Brain pericyte (primary cell): Measurements from ENCODE around the gene SPATA2L.

Experiments used
- DNase-seq: peaks from one replicate; pipeline ENCODE4 v3.0.0-alpha.2; 2012; ENCODE audit warnings: low read depth, low spot score

The SPATA2L gene, protein sequence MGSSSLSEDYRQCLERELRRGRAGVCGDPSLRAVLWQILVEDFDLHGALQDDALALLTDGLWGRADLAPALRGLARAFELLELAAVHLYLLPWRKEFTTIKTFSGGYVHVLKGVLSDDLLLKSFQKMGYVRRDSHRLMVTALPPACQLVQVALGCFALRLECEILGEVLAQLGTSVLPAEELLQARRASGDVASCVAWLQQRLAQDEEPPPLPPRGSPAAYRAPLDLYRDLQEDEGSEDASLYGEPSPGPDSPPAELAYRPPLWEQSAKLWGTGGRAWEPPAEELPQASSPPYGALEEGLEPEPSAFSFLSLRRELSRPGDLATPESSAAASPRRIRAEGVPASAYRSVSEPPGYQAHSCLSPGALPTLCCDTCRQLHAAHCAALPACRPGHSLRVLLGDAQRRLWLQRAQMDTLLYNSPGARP

DNA sequence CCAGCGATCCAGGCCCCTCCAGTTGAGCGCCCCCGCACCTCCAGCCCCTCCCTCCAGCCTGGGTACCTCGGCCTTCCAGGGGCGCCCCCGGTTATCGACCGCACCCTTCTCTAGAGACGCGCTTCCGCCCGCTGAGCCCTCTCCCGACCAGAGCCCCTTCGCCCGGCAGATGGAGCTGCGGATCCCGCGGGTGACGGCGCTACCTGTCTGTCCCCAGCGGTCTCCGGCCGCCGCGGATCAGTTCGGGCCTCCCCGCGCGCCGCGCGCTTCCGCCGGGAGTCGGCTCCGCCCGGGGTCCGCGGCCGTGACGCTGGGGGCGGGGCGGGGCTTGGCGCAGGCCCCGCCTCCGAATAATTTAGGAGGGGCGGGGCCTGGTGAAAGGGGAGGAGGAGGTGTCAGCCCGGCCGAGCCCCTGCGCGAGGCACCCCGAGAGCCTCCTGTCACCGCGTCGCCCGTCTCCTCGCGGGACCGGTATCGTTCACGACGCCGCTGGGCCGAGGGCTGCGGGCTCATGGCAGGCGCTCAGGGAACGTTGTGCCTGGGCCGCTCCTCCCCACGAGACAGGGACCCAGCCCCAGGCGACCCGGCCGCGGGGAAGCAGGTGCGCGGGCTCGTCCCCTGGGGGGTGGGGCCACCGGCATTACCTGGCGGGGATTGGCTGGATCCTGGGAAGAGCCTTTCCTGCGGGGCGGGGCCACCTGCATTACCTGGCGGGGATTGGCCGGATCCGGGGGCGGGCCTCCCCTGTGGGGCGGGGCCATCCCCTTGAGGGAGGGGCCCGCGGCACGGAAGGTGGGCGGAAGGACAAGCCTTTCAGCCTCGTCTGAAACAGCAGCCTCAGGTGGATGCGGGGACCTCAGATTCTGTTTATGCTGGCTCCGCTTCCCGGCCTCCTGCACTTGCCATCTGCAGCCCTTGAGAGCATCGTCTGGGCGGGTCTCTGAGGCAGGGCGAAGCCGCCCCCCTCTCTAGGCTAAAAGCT is at the start of gene SPATA2L:
SPATA2L (minus strand) TSS at position 281 of the 982 bp plus-strand sequence. CDS start 473 bp downstream, outside the sequence.
- DNase-seq = no peak

DNA sequence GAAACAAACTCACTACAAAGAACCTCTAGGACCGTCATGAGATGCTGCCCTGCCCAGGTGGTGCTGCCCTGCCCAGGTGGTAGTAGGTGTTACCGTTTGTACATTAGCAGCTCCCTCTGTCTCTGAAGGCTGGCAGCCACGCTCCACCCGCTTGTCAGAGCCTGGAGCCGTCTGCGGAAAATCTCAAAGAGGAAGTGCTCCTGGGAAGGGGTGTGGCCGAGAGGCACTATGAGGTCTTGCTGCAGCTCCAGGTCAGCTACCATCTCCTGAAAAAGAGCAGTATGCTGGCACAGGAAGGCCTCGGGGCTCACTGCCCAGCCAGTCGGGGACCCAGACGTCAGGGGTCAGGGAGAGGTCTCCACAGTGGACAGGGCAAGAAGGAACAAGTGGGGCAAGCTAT is 48.1 kb upstream of the SPATA2L start:
- DNase-seq = no peak

DNA sequence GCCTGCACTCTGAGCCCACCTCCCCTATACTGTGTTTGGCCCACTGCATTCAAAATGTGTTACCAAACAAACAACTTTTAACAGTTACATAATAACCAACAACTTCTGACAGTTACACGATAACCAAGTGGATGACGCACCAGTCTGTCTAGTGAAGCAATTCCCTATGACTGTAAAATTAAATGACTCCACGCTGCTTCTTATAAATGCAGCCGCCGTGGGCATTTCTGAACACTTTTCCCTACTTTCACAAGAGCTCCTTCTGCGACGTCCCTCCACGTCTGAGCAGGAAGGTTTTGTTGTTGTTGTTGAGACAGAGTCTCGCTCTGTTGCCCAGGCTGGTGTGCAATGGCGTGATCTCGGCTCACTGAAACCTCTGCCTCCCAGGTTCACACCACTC is 47.4 kb upstream of the SPATA2L start:
- no peak for DNase-seq

DNA sequence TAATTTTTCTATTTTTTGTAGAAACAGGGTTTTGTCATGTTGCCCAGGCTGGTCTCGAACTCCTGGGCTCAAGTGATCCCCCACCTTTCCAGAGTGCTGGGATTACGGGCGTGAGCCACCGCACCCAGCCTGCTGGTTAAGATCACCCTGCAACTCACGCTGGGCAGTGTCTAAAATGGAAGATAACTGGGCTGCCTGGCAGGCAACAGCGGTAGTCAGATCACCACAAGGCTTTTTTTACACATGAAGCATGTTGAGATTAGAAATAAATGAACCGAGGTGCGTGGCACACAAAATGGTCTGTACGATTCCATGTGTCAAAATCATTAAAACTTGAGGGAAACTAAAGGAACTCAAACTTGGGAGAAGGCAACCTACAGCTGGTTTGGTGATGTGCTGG is 46.6 kb upstream of the SPATA2L start:
- no peak for DNase-seq

DNA sequence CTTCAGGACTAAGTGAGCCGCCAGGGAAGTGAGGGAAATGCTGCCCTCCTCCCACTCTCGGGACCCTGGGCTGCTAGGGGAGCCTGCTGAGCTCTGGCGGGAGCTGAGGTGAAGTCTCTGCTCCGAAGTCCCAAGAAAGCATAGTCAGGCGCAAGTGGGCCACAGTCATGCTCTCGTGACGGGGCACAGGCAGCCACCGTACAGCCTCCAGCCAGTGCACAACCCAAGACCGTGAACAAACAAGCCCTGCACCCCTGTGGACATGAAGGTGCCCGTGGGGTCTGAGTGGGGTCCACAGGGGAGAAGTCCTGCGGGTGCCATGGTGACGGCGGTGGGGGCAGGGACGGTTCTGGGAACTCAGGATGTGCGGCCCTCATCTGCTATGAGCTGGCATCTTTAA is 44.5 kb upstream of the SPATA2L start:
- no peak for DNase-seq

DNA sequence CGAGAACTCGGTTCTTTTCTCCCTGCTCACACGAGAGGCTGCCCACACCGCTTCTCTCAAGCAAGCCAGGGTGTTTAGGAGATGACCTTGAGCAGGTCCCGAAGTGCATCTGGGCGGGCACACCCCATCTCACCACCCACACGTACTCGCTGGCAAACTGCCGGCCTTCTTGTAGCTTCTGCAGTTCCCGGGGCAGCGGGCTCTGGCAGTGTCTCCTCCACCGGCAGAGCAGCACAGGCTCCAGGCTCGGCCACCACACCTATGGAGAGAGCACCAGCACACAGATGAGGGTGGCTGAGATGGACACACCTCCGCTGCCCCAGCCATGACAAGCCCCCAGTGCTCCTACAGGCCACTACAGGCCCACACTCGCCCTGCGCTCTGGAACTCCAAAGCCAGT is 43.3 kb upstream of the SPATA2L start:
- DNase-seq = no peak

DNA sequence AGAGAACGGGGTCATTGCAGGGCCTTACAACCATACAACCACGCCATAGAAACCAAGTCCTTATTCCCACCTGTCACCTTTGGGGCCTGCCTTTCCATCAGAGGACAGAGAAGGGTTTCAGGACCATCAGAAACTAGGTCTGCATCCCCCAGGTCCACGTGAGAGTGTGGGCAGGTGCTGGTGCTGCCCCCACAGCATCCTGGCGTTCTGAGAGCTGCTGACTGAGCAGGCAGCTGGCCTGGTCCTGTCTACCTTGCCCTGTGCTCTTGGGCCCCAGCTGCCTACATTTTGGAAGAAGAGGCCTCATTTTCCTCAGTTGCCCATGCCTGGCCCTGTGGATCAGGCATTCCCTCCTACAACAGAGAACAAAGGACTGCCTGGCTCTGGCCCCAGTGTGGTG is 41.4 kb upstream of the SPATA2L start:
- no peak for DNase-seq

DNA sequence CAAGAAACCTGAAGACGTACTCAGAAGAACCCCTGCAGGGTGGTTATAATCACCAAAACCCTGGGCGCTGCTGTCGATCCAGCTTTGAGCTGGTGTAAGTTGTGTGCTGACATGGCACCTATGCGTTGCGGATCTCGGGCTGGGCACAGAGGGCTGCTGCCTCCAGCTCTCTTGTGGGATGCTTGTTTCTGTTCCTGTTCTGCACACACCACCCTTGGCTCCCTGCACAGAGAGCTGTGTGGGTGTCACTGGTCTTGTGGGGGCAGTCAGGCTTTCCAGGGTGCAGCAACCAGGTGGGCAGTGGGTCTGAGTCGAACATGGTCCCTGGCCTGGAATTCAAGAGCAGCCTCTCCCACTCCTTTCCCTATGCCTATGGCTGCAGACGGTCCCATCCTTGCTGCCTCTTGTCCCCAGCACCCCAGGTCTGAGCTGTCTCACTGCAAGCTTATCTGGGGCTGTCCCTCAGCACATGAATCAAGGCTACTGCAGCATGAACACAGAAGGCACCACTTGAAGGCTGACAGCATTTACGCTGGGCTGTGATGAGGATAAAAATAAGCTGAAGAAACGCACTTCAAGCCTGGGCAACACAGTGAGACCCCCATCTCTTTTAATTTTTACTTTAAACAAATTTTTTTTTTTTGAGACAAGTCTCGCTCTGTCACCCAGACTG is 40.0 kb upstream of the SPATA2L start:
- DNase-seq = no peak

DNA sequence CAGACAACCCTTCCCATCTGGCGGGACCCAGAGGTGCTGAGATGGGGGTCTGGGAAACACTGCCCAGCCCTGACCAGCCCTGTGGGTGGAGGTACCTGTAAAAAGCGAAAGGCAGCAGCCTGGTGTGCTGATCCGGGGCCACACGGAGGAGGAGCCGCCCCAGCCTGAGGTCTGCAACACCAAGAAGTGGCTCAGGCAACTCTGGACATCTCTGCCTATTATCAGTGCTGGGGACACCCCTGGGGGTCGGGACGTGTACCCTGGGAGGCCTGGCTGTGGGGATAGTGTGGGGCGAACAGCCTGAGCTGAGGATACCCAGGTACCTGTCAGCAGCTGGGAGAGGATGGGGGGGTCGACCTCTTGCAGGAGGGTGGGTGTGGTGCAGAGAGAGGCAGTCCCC is 37.9 kb upstream of the SPATA2L start:
- DNase-seq = no peak

DNA sequence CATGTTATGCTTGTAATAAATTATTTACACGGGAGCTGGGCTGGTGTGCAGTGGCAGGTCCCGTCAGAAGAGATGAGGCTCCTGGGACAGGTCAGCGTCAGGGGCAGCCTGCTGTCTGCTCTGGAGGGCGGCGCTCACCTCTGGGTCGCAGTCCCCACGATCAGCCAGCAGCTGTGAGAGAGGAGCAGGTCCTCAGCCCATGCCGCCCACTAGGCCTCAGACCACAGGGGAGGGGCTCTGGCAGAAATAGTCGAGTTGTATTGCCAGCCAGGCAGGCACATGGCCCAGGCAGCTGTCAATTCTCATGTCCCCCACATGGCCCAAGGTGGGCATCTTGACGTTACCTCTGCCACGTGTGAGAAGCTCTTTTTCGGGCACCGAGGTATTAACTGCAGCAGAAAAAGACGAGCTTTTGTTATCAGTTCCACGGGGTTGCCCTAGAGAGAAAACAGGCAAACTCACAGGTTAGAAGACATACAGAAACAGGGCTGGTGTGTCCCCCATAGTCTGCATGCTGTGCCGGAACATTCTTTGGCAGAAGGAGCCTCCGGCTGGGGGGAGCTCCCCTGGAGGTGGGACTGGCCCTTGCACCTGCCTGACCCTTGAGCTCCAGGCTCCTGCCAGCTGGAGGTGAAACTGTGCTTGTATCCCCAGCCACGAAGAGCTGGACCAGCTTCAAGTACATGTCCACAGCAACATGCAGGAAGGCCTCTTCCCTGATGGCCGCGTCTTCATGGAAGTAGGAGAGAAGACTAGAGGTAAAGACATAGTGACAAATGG is 37.2 kb upstream of the SPATA2L start:
- no peak for DNase-seq

DNA sequence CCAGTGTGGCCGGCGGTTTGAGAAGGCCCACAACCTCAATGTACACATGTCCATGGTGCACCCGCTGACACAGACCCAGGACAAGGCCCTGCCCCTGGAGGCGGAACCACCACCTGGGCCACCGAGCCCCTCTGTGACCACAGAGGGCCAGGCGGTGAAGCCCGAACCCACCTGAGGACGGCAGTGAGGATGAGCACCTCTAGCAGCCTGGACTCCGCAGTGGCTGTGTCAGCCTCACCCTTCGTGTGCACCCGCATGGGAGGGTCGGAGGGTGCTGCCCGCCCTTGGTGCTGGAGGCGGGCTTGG is 36.5 kb upstream of the SPATA2L start:
- DNase-seq = no peak

DNA sequence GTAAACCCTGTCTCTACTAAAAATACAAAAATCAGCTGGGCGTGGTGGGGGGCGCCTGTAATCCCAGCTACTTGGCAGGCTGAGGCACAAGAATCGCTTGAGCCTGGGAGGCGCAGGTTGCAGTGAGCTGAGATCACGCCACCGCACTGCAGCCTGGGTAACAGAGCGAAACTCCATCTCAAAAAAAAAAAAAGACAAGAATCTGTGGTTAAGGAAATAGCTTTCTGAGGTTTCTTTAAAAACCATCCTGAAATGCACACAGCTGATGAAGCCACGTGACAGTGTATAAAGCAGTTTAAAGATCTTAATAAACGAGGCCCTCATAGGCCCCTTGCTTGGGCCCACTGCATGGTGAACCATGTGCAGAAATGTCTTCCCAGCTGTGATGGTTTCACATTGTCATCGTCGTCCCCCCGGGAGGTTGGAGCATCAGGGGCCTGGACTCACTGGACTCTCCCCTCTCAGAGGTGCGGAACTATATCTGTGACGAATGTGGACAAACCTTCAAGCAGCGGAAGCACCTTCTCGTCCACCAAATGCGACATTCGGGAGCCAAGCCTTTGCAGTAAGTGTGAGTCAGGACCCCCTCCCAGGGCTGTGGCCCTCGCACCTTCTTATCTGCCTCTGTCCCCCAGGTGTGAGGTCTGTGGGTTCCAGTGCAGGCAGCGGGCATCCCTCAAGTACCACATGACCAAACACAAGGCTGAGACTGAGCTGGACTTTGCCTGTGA is 36.0 kb upstream of the SPATA2L start:
- no peak for DNase-seq

DNA sequence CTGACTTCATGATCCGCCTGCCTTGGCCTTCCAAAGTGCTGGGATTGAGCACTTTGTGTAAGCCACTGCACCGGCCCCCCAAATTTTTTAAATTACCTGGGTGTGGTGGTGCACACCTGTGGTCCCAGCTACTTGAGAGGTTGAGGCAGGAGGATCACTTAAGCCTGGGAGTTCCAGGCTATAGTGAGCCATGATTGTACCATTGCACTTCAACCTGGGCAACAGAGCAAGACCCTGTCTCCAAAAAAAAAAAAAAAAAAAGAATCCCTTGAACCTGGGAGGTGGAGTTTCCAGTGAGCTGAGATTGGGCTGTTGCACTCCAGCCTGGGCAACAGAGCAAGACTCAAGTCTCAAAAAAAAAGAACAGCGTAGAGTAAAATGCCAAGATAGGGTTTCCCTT is 35.0 kb upstream of the SPATA2L start:
- DNase-seq = no peak

DNA sequence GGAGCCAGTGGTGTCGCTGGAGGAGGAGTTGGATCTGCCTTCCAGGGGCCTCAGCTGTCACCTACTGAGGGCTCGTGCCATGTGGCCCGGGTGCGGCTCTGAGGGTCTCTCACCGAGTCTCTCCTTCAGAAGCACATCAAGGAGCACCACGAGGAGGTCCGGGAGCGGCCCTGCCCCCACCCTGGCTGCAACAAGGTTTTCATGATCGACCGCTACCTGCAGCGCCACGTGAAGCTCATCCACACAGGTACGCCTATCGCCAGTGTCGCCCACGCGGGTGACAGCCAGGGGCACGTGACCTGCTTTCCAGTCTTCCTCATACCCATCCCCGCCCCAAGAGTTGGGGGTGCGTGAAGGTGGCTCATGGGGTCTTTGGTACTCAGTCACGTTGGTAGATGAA is 32.3 kb upstream of the SPATA2L start:
- no peak for DNase-seq

DNA sequence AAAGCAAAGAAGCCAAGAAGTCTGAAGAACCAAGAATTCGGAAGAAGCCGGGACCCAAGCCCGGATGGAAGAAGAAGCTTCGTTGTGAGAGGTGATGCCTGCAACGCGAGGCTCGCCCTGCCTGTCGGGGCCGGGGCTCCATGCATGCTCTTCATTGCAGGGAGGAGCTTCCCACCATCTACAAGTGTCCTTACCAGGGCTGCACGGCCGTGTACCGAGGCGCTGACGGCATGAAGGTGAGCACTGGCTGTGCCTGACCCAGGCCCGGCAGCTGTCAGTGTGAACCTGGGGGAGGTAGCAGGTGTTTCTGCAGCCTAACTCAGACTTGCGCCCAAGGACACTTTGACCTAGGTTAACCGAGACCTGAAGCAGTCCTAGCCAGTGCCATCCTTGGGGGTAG is 31.8 kb upstream of the SPATA2L start:
- DNase-seq = no peak

DNA sequence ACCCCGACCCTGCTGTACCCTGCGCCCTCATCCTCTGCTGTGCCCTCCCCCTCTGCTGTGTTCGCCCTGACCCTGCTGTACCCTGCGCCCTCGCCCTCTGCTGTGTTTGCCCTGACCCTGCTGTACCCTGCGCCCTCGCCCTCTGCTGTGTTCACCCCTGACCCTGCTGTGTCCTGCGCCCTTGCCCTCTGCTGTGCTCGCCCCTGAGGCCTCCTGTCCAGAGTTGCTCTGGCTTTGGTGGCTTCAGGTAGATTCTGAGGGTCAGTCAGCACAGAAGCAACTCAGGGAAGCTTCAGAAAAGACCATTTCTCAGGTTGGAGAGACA is 31.4 kb upstream of the SPATA2L start:
- no peak for DNase-seq

DNA sequence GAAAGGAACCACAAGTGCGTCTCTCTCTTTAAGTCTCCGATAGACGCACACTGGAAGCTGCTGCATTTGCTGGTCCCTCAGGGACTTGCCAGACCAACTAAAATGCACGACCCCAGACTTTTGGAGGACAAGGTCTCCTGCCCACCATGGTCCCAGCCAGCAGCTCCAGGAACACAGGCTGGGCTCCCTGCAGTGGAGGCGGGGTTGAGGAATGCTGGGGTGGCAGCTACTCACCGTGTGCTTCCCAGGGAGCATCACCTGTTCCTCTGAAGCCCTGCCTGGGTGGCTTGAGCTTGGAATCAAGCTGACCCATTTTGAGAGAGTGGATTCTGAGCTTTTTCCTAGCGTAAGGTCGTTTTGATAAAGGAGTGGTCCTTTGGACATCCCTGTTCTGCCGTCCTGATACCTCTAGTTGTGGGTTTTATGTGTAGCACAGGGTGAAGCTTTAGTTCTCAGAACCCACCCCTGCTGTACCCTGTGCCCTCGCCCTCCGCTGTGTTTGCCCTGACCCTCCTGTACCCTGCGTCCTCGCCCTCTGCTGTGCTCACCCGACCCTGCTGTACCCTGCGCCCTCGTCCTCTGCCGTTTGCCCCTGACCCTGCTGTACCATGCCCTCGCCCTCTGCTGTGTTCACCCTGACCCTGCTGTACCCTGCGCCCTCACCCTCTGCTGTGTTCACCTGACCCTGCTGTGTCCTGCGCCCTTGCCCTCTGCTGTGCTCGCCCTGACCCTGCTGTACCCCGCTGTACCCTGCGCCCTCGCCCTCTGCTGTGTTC is 30.8 kb upstream of the SPATA2L start:
- no peak for DNase-seq

DNA sequence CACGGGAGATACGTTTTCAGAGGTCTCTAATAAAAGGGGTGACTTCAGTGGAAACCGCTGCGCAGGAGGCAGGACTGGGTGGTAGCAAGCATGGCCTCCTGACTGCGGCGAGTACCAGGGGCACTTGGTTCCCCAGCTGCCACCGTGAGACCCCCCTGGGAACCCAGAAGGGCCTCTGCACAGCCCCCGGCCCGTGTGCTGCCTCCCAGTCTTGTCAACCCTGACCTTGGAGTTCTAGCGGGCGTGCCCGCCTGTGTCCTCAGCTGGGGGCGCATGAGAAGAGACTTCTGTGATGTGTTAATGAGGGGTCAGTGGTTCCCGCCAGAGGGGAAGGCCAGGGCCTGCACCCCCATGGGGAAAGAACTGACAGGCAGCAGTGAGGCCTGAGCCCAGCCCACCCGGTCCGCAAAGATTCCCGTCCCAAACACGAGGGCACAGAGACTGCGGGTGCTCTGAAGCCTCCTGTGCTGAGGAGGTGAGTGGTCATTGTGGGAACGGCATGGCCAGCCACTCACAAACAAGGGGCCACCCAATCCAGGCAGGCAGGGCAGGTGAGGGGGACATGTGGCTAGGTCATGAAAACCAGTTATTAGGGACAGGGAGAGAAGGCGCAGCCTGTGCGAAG is 29.2 kb upstream of the SPATA2L start:
- no peak for DNase-seq

DNA sequence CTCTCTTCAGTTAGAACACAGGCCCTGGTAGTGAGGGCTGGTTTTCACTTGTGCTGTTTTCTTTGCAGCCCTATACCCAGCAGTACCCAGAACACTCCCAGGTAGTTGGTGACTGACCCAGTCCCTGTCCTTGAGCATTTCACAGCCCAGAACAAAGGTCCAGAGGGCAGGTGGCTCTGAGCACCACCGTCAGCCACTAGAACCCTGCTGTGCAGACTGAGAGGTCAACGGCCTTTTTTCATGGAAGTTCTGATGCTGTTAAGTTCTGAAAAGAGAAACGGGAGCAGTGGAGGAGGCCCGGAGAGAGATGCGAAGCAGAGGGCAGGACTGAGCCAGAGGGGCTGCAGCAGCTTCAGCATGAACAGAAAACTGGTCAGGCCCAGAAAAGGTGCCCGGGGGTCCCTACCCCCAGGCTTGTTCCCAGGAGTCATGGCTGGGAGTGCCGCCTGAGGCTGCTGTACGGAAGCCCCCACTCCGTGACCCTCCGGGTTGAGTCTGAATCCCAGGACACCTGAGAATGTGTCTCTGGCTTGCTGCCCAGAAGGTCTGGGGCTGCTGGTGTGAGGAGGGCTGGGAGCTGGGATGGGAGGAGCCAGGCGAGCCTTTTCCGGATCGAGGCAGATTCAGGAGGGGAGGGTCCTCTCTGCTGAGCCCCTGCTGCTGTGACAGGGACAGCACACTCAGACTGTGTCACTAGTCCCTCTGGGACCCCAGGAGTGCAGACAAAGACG is 28.5 kb upstream of the SPATA2L start:
- no peak for DNase-seq
